Pons (tissue), 1 donor: ENCODE data around the gene ANGPT4.

Experiments used
- DNase-seq: peaks from one replicate; pipeline ENCODE4 v3.0.0-alpha.2; 2016; ENCODE audit warnings: low spot score

ANGPT4 gene

DNA sequence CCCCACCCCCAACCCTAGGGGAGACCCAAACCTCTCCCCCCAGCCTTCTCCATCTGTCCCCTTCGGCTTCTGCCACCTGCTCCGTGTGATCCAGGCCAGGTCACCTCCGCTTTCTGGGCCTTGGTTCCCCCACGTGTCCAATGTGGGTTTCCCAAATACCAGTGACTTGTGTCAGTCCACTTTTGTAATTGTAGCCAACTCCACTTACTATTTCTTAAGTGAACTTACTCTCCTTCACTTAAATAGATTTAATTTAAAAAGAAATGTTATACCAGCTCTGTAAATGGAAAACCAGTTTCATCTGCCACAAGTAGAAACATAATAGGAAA is 92.6 kb downstream of the ANGPT4 start:
- DNase-seq = no peak

DNA sequence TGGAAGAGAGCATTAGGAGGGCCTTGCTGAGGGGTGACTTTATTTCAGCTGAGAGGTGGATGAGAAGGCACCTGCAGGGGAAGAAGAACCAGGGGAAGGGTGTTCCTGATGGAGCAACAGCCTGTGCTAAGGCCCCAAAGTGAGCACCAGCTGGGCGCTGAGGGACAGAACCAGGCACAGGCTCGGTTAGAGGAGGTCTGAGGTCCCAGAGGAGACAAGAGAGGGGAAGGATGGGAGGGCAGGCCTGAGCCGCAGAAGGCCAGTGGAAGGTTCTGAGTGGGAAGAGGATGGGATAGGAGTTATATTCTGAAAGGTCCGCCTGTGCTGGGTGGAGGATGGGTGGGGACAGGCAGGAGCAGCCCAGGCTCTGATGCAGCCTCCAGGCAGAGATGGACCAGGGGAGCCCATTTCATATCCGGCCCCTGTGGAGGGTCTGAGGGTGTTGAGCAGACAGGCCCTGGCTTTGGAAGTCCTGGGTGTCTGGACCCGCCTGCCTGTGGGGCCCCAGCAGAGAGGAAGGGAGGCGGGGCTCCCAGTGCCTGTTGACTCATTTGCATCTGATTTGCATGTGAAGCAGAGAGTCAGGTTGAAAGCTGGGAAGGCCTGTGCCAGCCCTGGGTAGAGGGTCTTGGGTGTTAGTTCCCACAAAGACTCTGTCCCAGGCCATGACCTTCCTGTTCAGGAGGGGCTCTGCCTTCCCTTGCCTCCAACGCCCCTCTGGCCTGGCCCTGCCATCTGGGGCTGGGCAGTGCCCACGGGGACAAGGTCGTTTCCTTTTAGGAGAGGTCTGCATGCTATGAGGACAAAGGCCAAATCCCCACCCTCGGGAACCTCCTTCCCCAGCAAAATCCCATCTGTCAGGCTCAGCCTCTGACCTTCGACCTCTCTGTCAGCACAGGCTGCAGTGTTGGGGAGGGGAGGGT is 93.2 kb downstream of the ANGPT4 start:
- no peak for DNase-seq

DNA sequence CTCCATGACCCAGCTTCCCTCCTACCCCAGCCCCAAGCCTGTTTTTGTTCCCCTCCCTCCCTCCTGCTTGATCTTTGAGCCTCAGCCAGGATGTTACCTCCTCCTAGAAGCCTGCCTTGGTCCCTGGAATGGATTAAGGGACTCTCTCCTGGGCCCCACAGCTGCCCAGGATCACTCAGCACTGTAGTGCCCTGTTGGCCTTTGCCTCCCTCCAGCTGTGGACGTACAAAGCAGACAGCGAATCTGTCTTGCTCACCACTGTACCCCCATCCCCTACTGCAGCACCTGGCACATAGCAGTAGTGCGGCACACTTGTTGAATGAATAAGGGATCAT is 94.4 kb downstream of the ANGPT4 start:
- DNase-seq = no peak

DNA sequence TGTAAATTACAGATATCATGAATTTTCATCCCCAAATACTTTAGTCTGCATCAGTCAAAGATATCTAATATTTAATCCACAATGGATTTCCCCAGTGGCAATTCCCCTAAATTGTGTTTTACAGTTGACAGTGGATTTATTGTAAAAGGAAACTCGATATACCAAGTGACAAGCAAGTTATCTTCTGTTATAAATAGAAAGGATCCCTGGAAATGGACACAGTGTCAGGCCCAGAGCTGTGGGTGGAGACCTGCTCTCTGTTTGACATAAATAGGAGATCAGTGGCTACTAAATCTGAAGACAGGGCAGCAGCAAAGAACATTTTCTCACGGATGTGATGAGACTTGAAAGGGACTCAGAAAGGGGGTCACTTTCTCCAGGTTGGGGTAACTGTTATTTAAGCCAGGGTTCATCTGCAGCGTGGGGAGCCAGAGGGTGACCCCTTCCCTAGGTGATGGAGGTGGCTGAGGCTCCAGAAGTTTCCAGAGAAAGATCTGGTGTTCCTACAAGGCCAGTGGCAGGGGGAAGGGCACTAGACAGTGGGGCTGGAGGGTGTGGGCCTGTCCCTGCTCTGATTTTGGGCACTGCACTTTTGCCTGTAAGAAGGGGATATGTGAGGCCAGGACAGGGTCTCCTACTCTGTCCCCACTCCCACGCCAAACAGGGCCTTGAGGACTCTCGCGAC is 94.9 kb downstream of the ANGPT4 start:
- DNase-seq = no peak

DNA sequence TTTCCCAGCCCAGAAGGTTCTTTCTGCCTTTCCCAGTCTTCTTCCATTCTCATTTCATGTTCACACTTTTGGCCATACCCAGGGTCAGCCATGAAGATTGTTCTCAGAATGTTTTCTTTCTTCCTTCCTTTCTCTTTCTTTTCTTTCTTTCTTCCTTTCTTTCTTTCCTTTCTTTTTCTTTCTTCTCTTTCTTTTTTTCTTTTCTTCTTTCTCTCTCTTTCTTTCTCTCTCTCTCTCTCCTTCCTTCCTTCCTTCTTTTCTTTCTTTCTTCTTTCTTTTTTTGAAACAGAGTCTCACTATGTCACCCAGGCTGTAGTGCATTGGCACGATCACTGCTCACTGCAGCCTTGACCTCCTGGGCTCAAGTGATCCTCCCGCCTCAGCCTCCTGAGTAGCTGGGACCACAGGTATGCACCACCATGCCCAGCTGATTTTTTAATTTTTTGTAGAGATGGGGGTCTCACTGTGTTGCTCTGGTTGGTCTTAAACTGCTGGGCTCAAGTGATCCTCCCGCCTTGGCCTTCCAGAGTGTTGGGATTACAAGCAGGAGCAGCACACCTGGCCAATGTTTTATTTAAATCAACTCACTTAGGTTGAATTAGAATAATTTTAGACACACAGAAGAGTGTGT is 95.7 kb downstream of the ANGPT4 start:
- no peak for DNase-seq
